ENCODE measurements around the gene NUP210.

Gene NUP210

GRCh38 chr3:13415997-13416793 lies 3.9 kb downstream of the NUP210 start:
- Histone ChIP-seq H3K9me3 (ENCODE audit: insufficient read depth, low read depth, low read length) (no peaks in the 10 kb centered on the region), H3K27me3 (ENCODE audit: insufficient read depth, low read length) (peaks cover 16% of the 10 kb centered on the region), H3K36me3 (ENCODE audit: insufficient read depth, low read length) (no peaks in the 10 kb centered on the region), H3K4me3 (ENCODE audit: low read length) (no peak overlapping the region), H3K4me1 (ENCODE audit: insufficient read depth, low read length) (peaks cover 15% of the 10 kb centered on the region; the same call in 1 of the 2 replicates), H3K9ac (ENCODE audit: low read depth, low read length) (no peak overlapping the region), H3K27ac (ENCODE audit: low read depth, low read length) (no peak overlapping the region)
- 81% methylated on average over 9 of the region's 9 CpGs for WGBS

- Histone ChIP-seq H3K27ac (ENCODE audit: low read depth, low read length) (no peak overlapping the region), H3K4me3 (ENCODE audit: low read length) (no peak overlapping the region), H3K4me1 (ENCODE audit: insufficient read depth, low read length) (peaks cover 9% of the 10 kb centered on the region; the same call in 1 of the 2 replicates), H3K36me3 (ENCODE audit: insufficient read depth, low read length) (no peaks in the 10 kb centered on the region), H3K9ac (ENCODE audit: low read depth, low read length) (no peak overlapping the region), H3K9me3 (ENCODE audit: insufficient read depth, low read depth, low read length) (no peaks in the 10 kb centered on the region), H3K27me3 (ENCODE audit: insufficient read depth, low read length) (peaks cover 8% of the 10 kb centered on the region)
- 92% methylated on average over 15 of the region's 15 CpGs for WGBS
Observed at GRCh38 chr3:13415236-13415986, 4.7 kb downstream of the NUP210 start.

GRCh38 chr3:13414040-13414729 lies 5.9 kb downstream of the NUP210 start:
- Histone ChIP-seq H3K4me1 (ENCODE audit: insufficient read depth, low read length) (peaks cover 9% of the 10 kb centered on the region; the same call in 1 of the 2 replicates), H3K9ac (ENCODE audit: low read depth, low read length) (no peak overlapping the region)
- WGBS = 86% methylated on average over 14 of the region's 14 CpGs

GRCh38 chr3:13411186-13411860 lies 8.8 kb downstream of the NUP210 start:
- H3K4me1 ChIP-seq (ENCODE audit: insufficient read depth, low read length) = peaks cover 3% of the 10 kb centered on the region; the same call in 1 of the 2 replicates
- H3K36me3 ChIP-seq (ENCODE audit: insufficient read depth, low read length) = no peaks in the 10 kb centered on the region

More at GRCh38 chr3:13414040-13414729, 5.9 kb downstream of the NUP210 start:
- Histone ChIP-seq H3K4me3 (ENCODE audit: low read length) (no peak overlapping the region), H3K36me3 (ENCODE audit: insufficient read depth, low read length) (no peaks in the 10 kb centered on the region), H3K27ac (ENCODE audit: low read depth, low read length) (no peak overlapping the region), H3K9me3 (ENCODE audit: insufficient read depth, low read depth, low read length) (no peaks in the 10 kb centered on the region), H3K27me3 (ENCODE audit: insufficient read depth, low read length) (peaks cover 4% of the 10 kb centered on the region)

GRCh38 chr3:13408890-13409289 lies 11.2 kb downstream of the NUP210 start:
- Histone ChIP-seq H3K4me1 (ENCODE audit: insufficient read depth, low read length) (no peaks in the 10 kb centered on the region), H3K27ac (ENCODE audit: low read depth, low read length) (no peak overlapping the region), H3K27me3 (ENCODE audit: insufficient read depth, low read length) (no peaks in the 10 kb centered on the region), H3K4me3 (ENCODE audit: low read length) (no peak overlapping the region), H3K9ac (ENCODE audit: low read depth, low read length) (no peak overlapping the region), H3K36me3 (ENCODE audit: insufficient read depth, low read length) (no peaks in the 10 kb centered on the region), H3K9me3 (ENCODE audit: insufficient read depth, low read depth, low read length) (no peaks in the 10 kb centered on the region)
- WGBS = 93% methylated on average over 2 of the region's 2 CpGs

More at GRCh38 chr3:13411186-13411860, 8.8 kb downstream of the NUP210 start:
- Histone ChIP-seq H3K4me3 (ENCODE audit: low read length) (no peak overlapping the region), H3K27me3 (ENCODE audit: insufficient read depth, low read length) (no peaks in the 10 kb centered on the region), H3K9me3 (ENCODE audit: insufficient read depth, low read depth, low read length) (no peaks in the 10 kb centered on the region), H3K27ac (ENCODE audit: low read depth, low read length) (no peak overlapping the region), H3K9ac (ENCODE audit: low read depth, low read length) (no peak overlapping the region)
- 94% methylated on average over 5 of the region's 6 CpGs for WGBS

DNA sequence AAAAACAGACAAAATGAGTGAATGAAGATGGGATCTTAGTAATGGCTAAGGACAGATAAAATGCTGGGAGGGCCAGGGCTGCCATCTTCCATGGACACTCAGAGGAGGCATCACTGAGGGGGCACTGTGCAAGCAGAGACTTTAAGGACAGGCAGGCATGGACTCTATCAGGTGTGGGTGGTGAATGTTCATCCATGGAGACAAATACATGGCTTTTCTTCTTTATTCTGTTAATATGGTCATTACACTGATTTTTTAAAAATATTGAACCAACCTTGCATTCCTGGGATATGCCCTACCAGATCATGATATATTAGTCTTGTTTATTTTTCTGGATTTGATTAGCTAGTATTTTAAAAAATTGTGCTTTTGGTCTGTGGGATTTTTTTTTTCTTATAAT lies 12.2 kb downstream of the NUP210 start:
- Histone ChIP-seq H3K9me3 (ENCODE audit: insufficient read depth, low read depth, low read length) (no peaks in the 10 kb centered on the region), H3K9ac (ENCODE audit: low read depth, low read length) (no peak overlapping the region), H3K27ac (ENCODE audit: low read depth, low read length) (no peak overlapping the region), H3K4me1 (ENCODE audit: insufficient read depth, low read length) (no peaks in the 10 kb centered on the region), H3K27me3 (ENCODE audit: insufficient read depth, low read length) (no peaks in the 10 kb centered on the region), H3K36me3 (ENCODE audit: insufficient read depth, low read length) (no peaks in the 10 kb centered on the region), H3K4me3 (ENCODE audit: low read length) (no peak overlapping the region)

GRCh38 chr3:13407475-13407874 lies 12.6 kb downstream of the NUP210 start:
- H3K27ac ChIP-seq (ENCODE audit: low read depth, low read length) = no peak overlapping the region
- no peak overlapping the region for H3K4me3 ChIP-seq (ENCODE audit: low read length)
- H3K9me3 ChIP-seq (ENCODE audit: insufficient read depth, low read depth, low read length) = no peaks in the 10 kb centered on the region
- no peaks in the 10 kb centered on the region for H3K27me3 ChIP-seq (ENCODE audit: insufficient read depth, low read length)
- no peaks in the 10 kb centered on the region for H3K4me1 ChIP-seq (ENCODE audit: insufficient read depth, low read length)
- H3K9ac ChIP-seq (ENCODE audit: low read depth, low read length) = no peak overlapping the region
- H3K36me3 ChIP-seq (ENCODE audit: insufficient read depth, low read length) = no peaks in the 10 kb centered on the region
- WGBS = 92% methylated on average over 1 of the region's 1 CpG

DNA sequence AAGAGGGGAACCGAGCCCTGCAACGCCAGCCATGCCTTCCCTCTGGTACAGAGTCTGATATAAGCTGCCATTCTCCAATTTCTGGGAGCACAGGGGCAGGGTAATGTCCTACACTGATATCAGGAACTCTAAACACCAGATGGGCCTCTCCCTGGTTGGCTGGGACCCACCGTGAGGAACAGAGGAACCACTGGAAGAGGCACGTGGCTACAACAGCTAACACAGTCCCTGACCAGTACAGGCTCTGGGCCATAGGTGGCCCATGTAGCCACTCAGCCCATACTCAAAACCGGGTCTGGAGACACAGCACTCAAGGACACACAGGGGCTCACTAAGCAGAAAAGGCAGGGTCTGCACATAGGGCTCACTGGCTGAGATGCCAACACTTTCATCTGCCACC lies 13.9 kb downstream of the NUP210 start:
- no peaks in the 10 kb centered on the region for H3K27me3 ChIP-seq (ENCODE audit: insufficient read depth, low read length)
- no peaks in the 10 kb centered on the region for H3K4me1 ChIP-seq (ENCODE audit: insufficient read depth, low read length)
- no peak overlapping the region for H3K27ac ChIP-seq (ENCODE audit: low read depth, low read length)
- WGBS = 90% methylated on average over 5 of the region's 5 CpGs
- H3K9me3 ChIP-seq (ENCODE audit: insufficient read depth, low read depth, low read length) = no peaks in the 10 kb centered on the region
- H3K9ac ChIP-seq (ENCODE audit: low read depth, low read length) = no peak overlapping the region
- H3K4me3 ChIP-seq (ENCODE audit: low read length) = no peak overlapping the region
- no peaks in the 10 kb centered on the region for H3K36me3 ChIP-seq (ENCODE audit: insufficient read depth, low read length)

DNA sequence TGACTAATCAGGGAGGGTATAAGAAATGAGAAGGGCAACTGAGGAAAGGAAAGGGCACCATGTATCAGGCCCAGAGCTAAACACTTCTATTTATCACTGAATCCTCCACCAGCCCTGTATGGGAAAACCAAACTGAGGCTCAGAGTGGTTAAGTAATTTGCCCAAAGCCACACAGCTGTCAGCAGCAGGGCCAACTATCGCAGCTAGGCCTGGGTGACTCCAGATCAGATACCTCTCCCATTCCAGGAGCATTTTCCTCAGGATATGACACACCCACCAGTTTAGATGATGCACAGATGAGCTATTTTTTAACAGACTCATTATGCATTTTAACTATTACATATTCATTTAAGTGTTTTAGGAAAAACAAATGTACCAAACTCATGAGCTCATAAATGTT lies 14.5 kb downstream of the NUP210 start:
- no peaks in the 10 kb centered on the region for H3K27me3 ChIP-seq (ENCODE audit: insufficient read depth, low read length)
- H3K27ac ChIP-seq (ENCODE audit: low read depth, low read length) = no peak overlapping the region
- no peaks in the 10 kb centered on the region for H3K36me3 ChIP-seq (ENCODE audit: insufficient read depth, low read length)
- 98% methylated on average over 1 of the region's 1 CpG for WGBS
- no peaks in the 10 kb centered on the region for H3K4me1 ChIP-seq (ENCODE audit: insufficient read depth, low read length)
- no peaks in the 10 kb centered on the region for H3K9me3 ChIP-seq (ENCODE audit: insufficient read depth, low read depth, low read length)
- no peak overlapping the region for H3K9ac ChIP-seq (ENCODE audit: low read depth, low read length)
- no peak overlapping the region for H3K4me3 ChIP-seq (ENCODE audit: low read length)

DNA sequence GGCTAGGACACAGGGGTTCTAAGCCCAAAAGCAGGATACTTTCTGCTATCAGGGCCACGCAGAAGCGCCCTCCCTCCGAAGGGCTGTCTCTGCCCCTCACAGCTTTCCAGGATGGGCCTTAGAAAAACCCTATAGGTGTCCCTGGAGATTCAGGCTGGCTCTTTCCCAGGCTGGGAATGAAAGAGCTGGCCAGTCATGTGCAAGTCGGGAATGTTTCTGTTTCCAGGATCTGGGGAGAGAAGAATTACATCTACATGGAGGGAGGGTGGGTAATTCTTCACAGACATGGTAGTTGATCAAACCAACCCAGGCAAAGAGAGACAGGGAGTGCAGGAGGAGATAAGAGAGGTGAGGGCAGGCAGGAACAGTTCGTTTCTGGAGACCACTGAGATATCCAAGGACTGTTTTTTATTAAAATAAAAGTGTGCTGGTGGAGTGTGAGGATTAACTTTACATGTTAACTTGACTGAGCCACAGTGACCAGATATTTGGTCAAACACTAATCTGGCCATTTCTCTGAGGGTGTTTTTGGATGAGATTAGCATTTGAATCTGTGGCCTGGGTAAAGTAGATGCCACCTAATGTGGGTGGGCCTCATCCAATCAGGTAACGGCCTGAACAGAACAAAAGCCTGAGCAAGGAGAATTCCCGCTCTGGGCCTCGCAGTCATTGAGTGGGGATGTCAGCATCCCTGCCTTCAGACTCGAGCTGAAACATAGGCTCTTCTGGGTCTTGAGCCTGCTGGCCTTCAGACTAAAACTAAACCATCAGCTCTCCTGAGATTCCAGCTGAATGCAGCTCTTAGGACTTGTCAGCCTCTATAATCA lies 15.3 kb downstream of the NUP210 start:
- Histone ChIP-seq H3K4me1 (ENCODE audit: insufficient read depth, low read length) (no peaks in the 10 kb centered on the region), H3K9me3 (ENCODE audit: insufficient read depth, low read depth, low read length) (no peaks in the 10 kb centered on the region), H3K4me3 (ENCODE audit: low read length) (no peak overlapping the region), H3K27ac (ENCODE audit: low read depth, low read length) (no peak overlapping the region), H3K9ac (ENCODE audit: low read depth, low read length) (no peak overlapping the region), H3K36me3 (ENCODE audit: insufficient read depth, low read length) (no peaks in the 10 kb centered on the region), H3K27me3 (ENCODE audit: insufficient read depth, low read length) (no peaks in the 10 kb centered on the region)
- 83% methylated on average over 9 of the region's 9 CpGs for WGBS
